Chondrocyte (in vitro differentiated cells): Measurements from ENCODE around the gene SOWAHA. TPM values are rescaled to one million over a fixed set of nuclear protein-coding genes. Genes with fewer than 3 reads are reported as not detected.

Source experiments
- DNase-seq: peaks from one replicate; pipeline ENCODE4 v3.0.0; 2021; ENCODE audit warnings: mixed read lengths, low spot score
- H3K27ac Mint-ChIP-seq: one replicate; pipeline ENCODE4 v1.8.0; 2021; ENCODE audit warnings: mild to moderate bottlenecking, moderate library complexity, mixed read lengths; ENCODE audit not compliant: unreplicated experiment
- H3K27me3 Mint-ChIP-seq: 2 replicates; pipeline ENCODE4 v1.8.0; 2021; ENCODE audit warnings: low read depth, mixed read lengths
- H3K36me3 Mint-ChIP-seq: 2 replicates; pipeline ENCODE4 v1.8.0; 2021; ENCODE audit warnings: low read depth, mixed read lengths
- H3K4me1 Mint-ChIP-seq: 2 replicates; pipeline ENCODE4 v1.8.0; 2021; ENCODE audit warnings: low read depth, mild to moderate bottlenecking, mixed read lengths
- H3K4me3 Mint-ChIP-seq: one replicate; pipeline ENCODE4 v1.8.0; 2021; ENCODE audit warnings: mild to moderate bottlenecking, moderate library complexity, mixed read lengths; ENCODE audit not compliant: unreplicated experiment
- H3K9me3 Mint-ChIP-seq: 2 replicates; pipeline ENCODE4 v1.8.0; 2021; ENCODE audit warnings: low read depth, mixed read lengths
- CTCF ChIP-seq: fragments of 200-600 bp; sonication (generic); IDR thresholded peaks from 2 replicates; pipeline ENCODE4 v1.5.0; 2021; ENCODE audit warnings: antibody characterized with exemption, mild to moderate bottlenecking, moderate library complexity
- total RNA-seq: library from RNA; stranded (reverse); gene quantifications from 3 replicates; pipeline ENCODE4 v1.2.1, GENCODE V29; 2021

Gene SOWAHA
- total RNA-seq, 1 donor from 2014 or later = not detected

- TF ChIP-seq CTCF = no peak
- H3K27ac Mint-ChIP-seq = no peak overlapping the region
- no peaks in the 10 kb centered on the region for H3K36me3 Mint-ChIP-seq
- no peak overlapping the region for H3K4me3 Mint-ChIP-seq
- H3K4me1 Mint-ChIP-seq = no peaks in the 10 kb centered on the region
- H3K27me3 Mint-ChIP-seq = no peaks in the 10 kb centered on the region
- no peak for DNase-seq
- no peaks in the 10 kb centered on the region for H3K9me3 Mint-ChIP-seq
Observed at GRCh38 chr5:132848270-132848669, 35.2 kb downstream of the SOWAHA start.

GRCh38 chr5:132849347-132849746 lies 36.2 kb downstream of the SOWAHA start:
- Mint-ChIP-seq H3K27ac (no peak overlapping the region), H3K27me3 (no peaks in the 10 kb centered on the region), H3K9me3 (no peaks in the 10 kb centered on the region), H3K4me3 (no peak overlapping the region), H3K4me1 (no peaks in the 10 kb centered on the region), H3K36me3 (no peaks in the 10 kb centered on the region)
- DNase-seq = no peak
- TF ChIP-seq CTCF = no peak

DNA sequence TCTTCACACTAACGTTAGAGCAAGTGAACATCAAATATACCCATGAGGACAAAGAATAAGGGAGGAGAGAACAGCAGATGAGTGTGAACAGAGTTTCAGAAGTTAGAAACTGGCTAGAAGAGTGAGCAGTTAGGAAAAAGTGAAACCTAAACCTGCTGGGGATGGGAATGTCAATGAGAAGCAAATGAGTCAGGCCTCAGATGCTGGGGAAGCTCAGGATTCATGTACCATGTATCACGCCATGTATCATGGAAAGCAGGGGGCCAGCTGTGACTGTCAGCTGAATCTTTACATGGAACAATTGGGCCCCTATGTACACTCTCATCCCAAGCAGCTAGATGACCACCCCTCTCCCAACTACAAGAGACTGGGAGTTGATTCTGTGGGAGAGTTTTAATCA lies 37.0 kb downstream of the SOWAHA start:
- no peak overlapping the region for H3K27ac Mint-ChIP-seq
- H3K36me3 Mint-ChIP-seq = no peaks in the 10 kb centered on the region
- no peaks in the 10 kb centered on the region for H3K27me3 Mint-ChIP-seq
- no peaks in the 10 kb centered on the region for H3K9me3 Mint-ChIP-seq
- H3K4me3 Mint-ChIP-seq = no peak overlapping the region
- TF ChIP-seq CTCF = no peak
- DNase-seq = no peak
- no peaks in the 10 kb centered on the region for H3K4me1 Mint-ChIP-seq

DNA sequence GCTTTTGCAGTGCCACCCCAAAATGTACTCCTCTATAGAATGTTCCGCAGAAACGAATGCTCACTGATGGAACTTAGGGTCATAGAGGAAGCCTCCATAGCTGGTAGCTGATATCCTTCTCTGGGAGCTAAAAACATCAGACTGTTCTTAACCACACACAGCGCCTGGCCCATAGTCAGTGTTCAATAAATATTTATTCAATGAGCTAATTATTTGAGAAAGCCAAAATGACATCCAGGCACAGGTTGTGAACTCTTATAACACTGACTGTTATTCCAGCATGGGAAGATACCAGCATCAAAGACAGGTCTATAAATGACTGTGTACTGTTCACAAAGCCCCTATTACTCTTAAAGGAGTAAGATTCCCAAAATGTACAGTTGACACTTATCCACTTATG lies 40.2 kb downstream of the SOWAHA start:
- peaks cover 2% of the 10 kb centered on the region for H3K27me3 Mint-ChIP-seq
- H3K4me1 Mint-ChIP-seq = no peaks in the 10 kb centered on the region
- no peak for TF ChIP-seq CTCF
- no peak overlapping the region for H3K4me3 Mint-ChIP-seq
- no peak for DNase-seq
- H3K36me3 Mint-ChIP-seq = no peaks in the 10 kb centered on the region
- H3K27ac Mint-ChIP-seq = no peak overlapping the region
- H3K9me3 Mint-ChIP-seq = no peaks in the 10 kb centered on the region

- Mint-ChIP-seq H3K36me3 (no peaks in the 10 kb centered on the region), H3K9me3 (no peaks in the 10 kb centered on the region), H3K27me3 (peaks cover 2% of the 10 kb centered on the region), H3K4me1 (no peaks in the 10 kb centered on the region), H3K27ac (no peak overlapping the region), H3K4me3 (no peak overlapping the region)
- no peak for DNase-seq
- no peak for TF ChIP-seq CTCF
Observed at GRCh38 chr5:132853790-132854189, 40.7 kb downstream of the SOWAHA start.
